ENCODE data around the gene NGLY1. TPM values are rescaled to one million over a fixed set of nuclear protein-coding genes. Genes with fewer than 3 reads are reported as not detected.

The NGLY1 gene
- total RNA-seq, 1 donor from 2014 or later = 54.3 TPM

DNA sequence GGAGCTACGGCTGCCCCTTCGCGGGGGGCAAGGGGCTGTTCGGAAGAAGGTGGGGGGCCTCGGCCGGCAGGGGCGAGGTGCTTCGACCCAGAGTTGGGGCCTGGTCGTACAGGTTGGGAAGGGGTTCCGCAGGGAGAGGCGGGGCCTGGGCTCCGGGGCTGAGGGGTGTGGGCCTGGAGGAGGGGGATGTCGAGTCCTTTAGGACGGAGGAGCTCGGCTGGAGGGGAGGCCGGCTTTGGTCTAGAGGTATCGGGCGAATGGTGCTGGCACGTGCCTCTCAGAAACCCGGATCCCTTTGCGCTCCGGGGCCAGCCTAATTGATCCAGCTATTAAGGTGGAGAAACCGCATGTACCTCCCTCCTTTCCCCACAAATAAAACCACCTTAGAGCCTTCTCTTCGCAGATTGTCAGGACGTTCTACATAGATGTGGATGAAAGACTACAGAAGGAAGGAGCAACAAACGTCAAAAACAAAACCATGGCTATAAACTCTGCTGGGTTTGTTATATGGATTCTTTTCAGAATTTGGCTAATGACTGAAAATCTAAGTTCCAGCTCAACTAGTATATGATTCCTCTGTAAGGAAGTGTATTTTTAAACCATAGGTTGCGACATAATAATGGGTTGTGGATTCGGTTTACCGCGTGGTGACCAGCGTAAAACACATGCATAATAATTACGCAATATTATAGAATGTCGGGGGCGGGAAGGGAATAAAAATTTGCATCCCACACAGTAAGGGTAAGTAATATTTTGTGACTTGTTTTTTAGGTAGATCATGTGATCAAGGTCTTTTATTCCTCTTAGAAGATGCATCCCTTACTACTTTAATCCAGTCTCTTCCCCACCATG lies 644 bp upstream of the NGLY1 start:
- no peak for DNase-seq (ENCODE audit: low spot score)

DNA sequence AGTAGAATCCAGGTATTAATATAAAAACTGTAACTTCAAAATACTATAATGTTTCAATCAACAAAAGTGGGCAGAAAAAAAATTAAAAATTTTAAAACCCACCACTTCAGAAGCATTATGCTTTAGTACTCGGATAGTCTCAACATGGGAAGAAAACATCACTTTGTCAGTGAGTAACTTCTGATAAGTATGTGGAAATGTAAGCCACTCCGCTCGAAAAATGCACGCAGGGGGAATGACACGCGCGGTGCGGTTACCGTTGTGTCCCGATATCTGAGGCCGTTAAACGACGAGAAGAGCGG lies 656 bp downstream of the NGLY1 start:
- DNase-seq (ENCODE audit: low spot score) = no peak

DNA sequence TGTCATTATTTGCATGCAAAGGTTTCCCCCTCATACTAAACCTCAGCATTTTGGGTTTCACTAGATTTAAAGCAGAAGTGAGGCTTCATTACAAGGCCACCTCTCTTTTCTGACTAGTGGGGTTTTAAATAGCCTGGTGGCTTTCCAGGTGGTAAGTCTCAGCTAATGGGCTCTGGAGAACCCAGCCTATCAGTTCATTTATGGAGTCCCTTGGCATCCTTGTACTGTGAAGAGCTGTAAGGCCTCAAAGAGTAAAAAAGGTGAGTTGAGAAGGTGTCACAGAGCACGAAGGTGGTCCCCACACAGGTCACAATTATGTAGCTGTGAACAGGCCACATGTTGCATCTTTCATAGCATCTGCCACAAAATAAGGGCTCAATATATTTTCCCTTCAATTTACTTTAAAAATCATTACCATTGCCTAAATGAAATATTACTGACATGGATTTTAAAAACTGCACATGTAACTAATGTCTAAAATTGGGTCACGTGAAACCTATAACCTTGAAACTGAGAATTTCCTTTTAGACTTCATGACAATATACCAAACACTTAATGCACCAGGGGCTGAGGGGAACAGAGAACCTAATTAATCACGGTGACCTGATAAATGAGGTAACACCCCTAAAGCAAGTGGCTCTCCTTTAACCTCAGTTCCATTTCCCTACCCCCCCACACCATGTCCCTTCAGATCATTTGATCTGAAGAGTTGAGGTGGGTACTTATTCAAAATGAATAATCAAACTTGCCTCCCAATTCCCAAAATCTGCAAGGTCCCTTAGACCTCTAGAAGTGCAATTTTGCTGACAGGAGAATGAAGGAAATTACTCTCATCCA lies 1.3 kb downstream of the NGLY1 start:
- DNase-seq (ENCODE audit: low spot score) = no peak

GRCh38 chr3:25781145-25781757 lies 2.0 kb downstream of the NGLY1 start:
- no peak for DNase-seq (ENCODE audit: low spot score)

- DNase-seq (ENCODE audit: low spot score) = no peak
Observed at GRCh38 chr3:25780618-25781017, 2.6 kb downstream of the NGLY1 start.

DNA sequence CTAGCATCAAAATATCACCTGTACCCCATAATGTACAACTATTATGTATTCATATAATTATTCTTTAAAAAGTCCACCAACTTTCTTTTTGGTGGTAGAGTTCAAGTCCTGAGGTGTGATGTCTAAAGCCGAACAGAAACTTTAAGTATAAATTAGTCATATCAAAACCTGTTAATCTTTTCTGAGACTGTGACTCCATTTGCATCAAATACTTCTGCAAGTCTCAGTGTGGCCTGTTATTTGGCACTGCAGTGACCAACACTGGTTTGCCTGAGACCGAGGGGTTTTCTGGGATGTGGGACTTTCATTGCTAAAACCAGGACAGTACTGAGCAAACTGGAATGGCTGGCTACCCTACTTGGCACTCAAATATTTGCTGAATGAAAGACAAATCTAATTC lies 7.3 kb downstream of the NGLY1 start:
- no peak for DNase-seq (ENCODE audit: low spot score)

- DNase-seq (ENCODE audit: low spot score) = no peak
Observed at GRCh38 chr3:25768851-25769250, 14.4 kb downstream of the NGLY1 start.

- DNase-seq (ENCODE audit: low spot score) = no peak
Observed at GRCh38 chr3:25751725-25752124, 31.5 kb downstream of the NGLY1 start.

DNA sequence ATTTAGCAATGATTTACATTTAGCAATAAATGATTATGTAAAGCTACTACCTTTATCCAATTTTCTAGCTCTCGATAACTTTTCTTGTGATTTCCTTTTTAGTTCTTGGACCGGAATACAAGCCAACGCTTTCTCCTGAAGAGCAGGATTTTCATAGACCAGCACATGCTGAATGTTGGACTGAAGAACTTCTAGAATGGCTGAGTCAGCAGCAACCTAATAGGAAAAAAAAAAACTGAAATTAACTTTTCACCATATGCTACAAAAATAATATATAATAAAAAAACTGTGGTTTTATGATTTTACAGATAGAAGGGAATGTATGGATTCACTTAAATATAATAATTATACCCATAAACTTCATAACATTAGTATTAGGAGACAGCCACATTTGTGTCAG lies 32.2 kb downstream of the NGLY1 start:
- DNase-seq (ENCODE audit: low spot score) = no peak

GRCh38 chr3:25749031-25749581 lies 34.1 kb downstream of the NGLY1 start:
- DNase-seq (ENCODE audit: low spot score) = no peak

DNA sequence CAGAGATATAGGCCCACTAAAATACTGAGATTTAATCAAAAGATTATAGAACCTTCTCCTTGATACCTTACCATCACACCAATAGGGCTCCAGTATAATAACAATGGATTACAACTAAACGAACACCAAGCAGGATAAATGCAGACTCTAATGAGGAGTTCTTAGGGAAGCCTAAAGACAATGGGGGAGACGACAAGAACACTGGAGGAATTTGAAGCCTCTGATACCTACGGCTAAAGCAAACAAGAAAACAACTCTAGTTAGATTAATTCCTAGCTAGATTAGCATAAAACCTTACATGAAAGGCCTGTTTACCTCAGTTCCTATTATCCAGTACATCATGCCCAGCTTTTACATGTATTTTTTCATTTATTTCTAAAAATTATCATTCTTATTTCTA lies 35.1 kb downstream of the NGLY1 start:
- DNase-seq (ENCODE audit: low spot score) = no peak

DNA sequence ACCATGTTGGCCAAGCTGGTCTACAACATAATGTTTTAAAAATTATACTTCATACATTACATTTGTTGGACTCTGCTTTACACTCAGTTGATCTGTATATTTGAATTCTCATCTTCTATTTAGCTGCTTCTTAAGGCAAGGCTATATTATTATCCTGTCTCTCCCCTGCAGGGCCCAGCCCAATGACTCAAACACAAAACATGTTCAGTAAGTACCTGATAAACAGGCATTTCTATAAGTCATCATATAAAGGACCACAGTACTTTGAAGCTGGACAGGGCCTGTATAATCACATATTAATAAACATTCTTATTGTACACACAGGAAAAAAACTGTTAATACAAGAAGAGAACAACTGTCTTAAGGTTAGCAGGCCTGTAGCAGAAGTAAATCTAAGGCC lies 36.2 kb downstream of the NGLY1 start:
- no peak for DNase-seq (ENCODE audit: low spot score)

DNA sequence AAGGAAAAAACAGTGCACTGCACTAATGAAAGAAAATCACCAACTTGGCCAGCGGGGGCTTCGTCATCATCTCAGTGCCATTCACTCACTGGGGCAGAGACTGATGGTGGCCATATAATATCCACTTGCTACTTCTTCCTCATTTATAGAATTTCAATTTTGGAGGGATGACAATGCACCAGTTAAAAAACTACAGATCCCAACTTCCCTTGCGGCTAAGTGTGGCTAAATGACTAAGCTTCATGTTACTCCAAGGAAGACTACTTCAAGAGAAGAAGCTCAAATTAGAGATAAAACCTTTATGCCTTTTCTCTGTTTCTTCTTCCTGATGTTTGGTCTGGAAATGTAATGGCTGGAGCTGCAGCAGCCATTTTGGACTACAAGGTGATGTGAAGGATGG lies 38.8 kb downstream of the NGLY1 start:
- no peak for DNase-seq (ENCODE audit: low spot score)

DNA sequence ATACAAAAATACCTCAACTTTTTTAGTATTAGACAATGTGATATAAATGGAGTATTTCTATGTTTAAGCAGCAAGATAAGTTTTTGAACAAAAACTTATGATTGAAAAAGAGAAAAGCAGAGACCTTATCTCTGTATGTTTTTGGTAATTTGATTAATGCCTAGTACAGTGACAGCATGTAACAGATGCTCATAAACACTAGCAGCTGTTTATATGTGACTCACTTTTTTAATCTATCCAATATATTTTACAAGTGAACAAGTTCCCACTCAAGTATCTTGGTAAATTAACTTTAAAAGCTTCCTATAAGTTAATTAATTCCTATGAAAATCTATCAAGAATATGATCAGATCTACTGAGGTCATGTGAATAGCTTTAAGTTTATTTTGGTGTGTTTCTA lies 55.1 kb downstream of the NGLY1 start:
- no peak for DNase-seq (ENCODE audit: low spot score)

- DNase-seq (ENCODE audit: low spot score) = no peak
Observed at GRCh38 chr3:25727316-25727715, 55.9 kb downstream of the NGLY1 start.

- no peak for DNase-seq (ENCODE audit: low spot score)
Observed at GRCh38 chr3:25725810-25726209, 57.4 kb downstream of the NGLY1 start.

DNA sequence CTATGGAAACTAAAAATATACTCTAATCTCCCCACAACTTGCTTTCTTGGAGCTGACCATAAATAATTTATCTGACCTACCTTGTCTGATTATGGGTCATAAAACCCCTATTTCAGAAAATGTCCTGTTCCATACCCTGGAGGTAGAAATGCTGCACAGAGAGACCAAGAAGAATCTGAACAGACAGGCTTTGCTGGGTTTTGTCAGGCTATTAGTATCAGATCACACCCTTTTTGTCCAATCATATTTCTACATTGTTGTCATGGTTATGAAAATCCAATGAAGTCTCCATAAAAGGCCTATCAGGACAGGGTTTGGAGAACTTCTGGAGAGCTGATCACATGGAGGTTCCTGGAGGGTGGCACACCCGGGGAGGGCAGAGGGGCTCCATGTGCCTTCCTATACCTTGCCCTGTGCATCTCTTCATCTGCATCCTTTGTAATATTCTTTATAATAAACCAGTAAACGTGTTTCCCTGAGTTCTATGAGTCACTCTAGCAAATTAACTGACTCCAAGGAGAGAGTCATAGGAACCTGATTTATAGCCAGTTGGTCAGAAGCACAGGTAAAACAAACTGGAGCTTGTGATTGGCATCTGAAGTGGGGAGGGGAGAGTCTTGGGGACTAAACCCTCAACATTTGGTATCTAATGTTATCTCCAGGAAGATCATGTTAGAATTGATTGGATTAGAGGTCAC lies 58.1 kb downstream of the NGLY1 start:
- DNase-seq (ENCODE audit: low spot score) = no peak

GRCh38 chr3:25723802-25724201 lies 59.4 kb downstream of the NGLY1 start:
- no peak for DNase-seq (ENCODE audit: low spot score)

DNA sequence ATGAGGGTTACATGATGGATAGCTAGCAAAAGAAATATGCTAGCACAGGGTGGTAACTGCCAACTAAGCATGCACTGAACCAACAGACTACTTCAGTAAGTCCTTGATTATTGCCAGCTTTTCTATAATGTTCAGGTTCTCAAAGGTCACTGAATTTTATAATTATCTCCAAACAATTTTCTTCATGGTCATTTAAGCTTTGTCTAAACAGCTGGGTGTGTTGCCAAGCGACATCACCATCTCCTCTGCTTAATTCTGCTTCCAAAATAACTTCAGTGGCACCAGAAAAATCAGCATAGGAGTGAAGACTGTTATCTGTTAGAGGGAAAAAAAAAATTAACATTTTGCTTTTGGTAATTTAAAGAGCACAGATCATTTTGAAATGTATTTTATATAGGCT lies 63.9 kb downstream of the NGLY1 start:
- DNase-seq (ENCODE audit: low spot score) = no peak

DNA sequence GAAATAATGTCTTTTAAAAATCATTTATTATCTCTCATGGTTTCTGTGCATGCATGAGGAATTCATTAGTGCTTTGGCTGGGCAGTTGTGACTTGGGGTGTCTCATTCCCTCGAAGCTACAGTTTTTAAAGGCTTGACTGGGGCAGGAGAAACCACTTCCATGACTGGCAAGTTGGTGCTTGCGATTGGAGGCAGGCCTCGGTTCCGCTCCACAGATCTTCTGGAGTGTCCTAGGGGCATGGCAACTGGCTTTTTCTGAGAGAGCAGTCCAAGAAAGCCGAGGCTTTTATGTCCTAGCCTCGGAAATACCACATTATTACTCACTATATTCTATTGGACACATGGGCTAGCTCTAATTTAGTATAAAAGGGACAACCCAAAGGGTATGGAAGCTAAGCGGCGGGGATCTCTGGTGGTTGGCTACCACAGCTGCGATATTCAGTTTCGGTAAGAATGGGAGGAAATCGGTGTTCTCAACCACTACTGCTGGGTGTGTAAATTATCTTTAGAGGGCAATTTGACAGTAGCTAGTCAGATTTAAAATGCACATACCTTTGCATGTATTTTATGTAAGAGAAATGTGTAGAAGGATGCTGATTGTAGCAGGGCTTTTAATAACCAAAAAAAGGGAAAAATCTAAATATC lies 69.8 kb downstream of the NGLY1 start:
- no peak for DNase-seq (ENCODE audit: low spot score)

DNA sequence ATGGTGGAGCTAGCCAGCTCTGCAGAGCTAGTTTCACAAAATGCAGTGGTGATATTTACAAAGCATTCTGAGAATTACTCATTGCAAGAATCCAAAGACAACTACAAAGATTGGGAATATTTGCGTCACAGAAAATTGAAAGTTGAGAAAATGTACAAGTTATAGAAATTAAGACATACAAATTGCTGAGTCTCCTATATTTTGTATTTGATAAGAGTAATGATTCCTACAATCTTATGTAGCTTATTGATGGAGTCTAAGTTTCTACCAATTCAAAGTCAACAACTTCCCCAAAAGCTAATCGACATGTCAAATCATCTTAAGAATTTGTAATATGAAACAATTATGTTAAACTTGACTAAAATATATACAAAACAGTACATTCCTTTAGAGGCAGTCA lies 72.2 kb downstream of the NGLY1 start:
- DNase-seq (ENCODE audit: low spot score) = no peak
